Measurements from ENCODE around the gene CRYBG3. TPM values are rescaled to one million over a fixed set of nuclear protein-coding genes. Genes with fewer than 3 reads are reported as not detected.

The CRYBG3 gene
- total RNA-seq, 4 donors from 2014 or later: 17.4 to 41.5 (median 38.1) TPM

DNA sequence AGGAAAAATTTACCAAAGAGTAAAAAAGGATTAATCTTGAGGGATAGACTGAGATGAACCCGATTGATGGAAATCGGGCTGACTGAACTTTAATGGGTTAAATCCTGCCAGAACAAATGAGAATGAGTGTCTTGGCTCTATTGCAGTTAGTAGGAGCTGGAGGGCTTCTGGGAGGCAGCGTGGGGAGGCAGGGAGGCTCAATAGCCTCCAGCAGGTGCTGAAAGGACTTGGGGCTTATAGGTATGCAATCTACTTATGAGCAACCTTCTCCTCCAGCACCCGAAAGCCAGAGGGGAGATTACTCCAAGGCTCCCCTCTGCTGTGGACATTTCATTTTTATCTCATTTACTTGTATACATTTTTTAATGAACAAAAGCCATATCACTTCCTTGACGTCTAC is 1.0 kb upstream of the CRYBG3 start:
- Histone ChIP-seq H3K36me3 (no peaks in the 10 kb centered on the region), H3K27me3 (no peaks in the 10 kb centered on the region), H3K4me3 (peak overlapping the region in 1 of 2 donors; percentile 80), H3K27ac (no peak overlapping the region), H3K9me3 (no peaks in the 10 kb centered on the region), H3K4me1 (no peaks in the 10 kb centered on the region)
- DNase-seq: no peak
- intact Hi-C loops (cut with DNase I; ENCODE audit: low total_unique reads): no loop called here
- TF ChIP-seq, protein P1, sequence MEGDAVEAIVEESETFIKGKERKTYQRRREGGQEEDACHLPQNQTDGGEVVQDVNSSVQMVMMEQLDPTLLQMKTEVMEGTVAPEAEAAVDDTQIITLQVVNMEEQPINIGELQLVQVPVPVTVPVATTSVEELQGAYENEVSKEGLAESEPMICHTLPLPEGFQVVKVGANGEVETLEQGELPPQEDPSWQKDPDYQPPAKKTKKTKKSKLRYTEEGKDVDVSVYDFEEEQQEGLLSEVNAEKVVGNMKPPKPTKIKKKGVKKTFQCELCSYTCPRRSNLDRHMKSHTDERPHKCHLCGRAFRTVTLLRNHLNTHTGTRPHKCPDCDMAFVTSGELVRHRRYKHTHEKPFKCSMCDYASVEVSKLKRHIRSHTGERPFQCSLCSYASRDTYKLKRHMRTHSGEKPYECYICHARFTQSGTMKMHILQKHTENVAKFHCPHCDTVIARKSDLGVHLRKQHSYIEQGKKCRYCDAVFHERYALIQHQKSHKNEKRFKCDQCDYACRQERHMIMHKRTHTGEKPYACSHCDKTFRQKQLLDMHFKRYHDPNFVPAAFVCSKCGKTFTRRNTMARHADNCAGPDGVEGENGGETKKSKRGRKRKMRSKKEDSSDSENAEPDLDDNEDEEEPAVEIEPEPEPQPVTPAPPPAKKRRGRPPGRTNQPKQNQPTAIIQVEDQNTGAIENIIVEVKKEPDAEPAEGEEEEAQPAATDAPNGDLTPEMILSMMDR (IDR thresholded peaks at IDR 0.05): no peak
- no peak for TF ChIP-seq POLR2A (IDR thresholded peaks at IDR 0.05)

GRCh38 chr3:97821287-97821773 is 481 bp upstream of the CRYBG3 start:
- H3K27me3 ChIP-seq: no peaks in the 10 kb centered on the region
- H3K4me1 ChIP-seq: no peaks in the 10 kb centered on the region
- TF ChIP-seq POLR2A (IDR thresholded peaks at IDR 0.05): no peak
- TF ChIP-seq, protein P1 (IDR thresholded peaks at IDR 0.05): peak in 1 of 4 experiments; percentile 4
- no peaks in the 10 kb centered on the region for H3K9me3 ChIP-seq
- intact Hi-C loops (cut with DNase I; ENCODE audit: low total_unique reads): no loop called here
- peak overlapping the region; percentile 92 for H3K27ac ChIP-seq
- no peaks in the 10 kb centered on the region for H3K36me3 ChIP-seq
- peak in 1 of 2 donors; percentile 43 for DNase-seq
- H3K4me3 ChIP-seq: peak overlapping the region; percentile 80 to 83

DNA sequence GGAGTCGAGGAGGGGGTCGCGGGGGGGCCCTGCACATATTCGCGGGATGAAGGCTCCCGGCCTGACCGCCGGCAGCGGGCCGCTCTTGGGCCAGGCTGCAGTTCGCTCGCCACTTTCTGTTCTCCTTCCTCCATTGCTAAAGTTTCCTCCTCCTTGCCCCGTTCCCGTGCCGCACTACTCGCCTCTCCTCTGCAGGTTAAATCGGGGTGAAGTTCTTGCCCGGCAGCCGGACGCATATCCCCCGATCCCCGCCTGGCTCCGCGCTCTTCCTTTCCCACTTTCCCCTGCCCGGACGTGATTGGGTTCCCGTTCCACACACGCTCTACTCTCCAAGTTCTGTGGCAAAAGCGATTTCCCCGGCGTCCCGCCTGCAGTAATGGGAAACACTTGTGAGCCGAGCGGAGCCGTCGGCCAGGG is 556 bp downstream of the CRYBG3 start:
- peak; percentile 42 to 49 for DNase-seq
- TF ChIP-seq, protein P1 (IDR thresholded peaks at IDR 0.05): no peak
- no peak for TF ChIP-seq POLR2A (IDR thresholded peaks at IDR 0.05)

DNA sequence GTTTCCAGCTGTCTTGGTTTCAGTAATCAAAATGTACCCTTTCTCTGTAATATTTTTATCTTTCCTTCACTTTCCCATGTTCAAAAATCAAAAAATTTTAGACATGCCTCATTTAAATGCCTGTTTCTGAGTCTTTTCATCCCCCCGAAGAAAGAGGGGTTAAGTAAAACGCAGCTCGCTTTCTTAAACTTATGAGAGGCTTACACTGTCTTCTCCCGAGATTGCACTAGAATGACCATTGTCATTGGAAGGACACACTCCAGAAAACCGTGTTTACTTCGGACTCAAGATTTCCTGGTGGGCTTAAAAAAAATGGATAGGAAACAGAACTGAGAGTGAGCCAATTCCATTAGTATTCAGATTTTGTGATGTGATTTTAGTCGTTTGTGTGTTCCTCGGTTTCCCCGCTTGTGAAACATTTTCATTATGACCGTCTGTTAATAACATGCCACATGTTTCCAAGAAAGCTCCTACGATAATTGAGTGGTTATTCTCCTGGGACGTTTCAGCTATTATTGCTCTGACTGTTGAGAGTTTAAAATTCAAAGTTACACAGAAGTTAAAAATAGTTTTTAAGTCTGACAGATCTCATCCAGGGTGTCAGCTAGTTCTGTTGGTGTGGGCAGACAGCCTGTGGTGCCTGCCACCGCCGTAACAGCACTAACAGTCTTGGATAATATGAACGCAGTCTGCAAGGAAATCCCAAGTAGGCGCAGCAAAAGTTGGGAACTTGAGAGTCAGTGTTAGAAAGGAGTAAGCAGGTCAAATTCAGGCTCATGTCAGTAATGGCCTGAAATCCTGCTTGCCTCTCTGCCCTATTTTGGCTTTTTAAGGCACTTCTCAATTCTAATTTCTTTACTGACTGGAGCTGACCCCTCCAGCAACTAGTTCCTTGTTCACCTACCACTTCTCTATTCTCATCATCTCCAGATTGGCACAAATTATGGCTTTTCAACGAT is 1.5 kb downstream of the CRYBG3 start:
- Histone ChIP-seq H3K4me3 (peak overlapping the region; percentile 80 to 83), H3K36me3 (no peaks in the 10 kb centered on the region), H3K27ac (peak overlapping the region; percentile 92), H3K4me1 (no peaks in the 10 kb centered on the region), H3K27me3 (no peaks in the 10 kb centered on the region), H3K9me3 (no peaks in the 10 kb centered on the region)
- intact Hi-C loops (cut with DNase I; ENCODE audit: low total_unique reads): no loop called here
- no peak for DNase-seq
- TF ChIP-seq, protein P1 (IDR thresholded peaks at IDR 0.05): no peak
- TF ChIP-seq POLR2A (IDR thresholded peaks at IDR 0.05): no peak

More for the DNA sequence above, 556 bp downstream of the CRYBG3 start:
- H3K27ac ChIP-seq: peak overlapping the region; percentile 92
- H3K4me3 ChIP-seq: peak overlapping the region; percentile 80 to 83
- H3K27me3 ChIP-seq: no peaks in the 10 kb centered on the region
- H3K36me3 ChIP-seq: no peaks in the 10 kb centered on the region
- no peaks in the 10 kb centered on the region for H3K9me3 ChIP-seq
- H3K4me1 ChIP-seq: no peaks in the 10 kb centered on the region
- intact Hi-C loops (cut with DNase I; ENCODE audit: low total_unique reads): no loop called here

DNA sequence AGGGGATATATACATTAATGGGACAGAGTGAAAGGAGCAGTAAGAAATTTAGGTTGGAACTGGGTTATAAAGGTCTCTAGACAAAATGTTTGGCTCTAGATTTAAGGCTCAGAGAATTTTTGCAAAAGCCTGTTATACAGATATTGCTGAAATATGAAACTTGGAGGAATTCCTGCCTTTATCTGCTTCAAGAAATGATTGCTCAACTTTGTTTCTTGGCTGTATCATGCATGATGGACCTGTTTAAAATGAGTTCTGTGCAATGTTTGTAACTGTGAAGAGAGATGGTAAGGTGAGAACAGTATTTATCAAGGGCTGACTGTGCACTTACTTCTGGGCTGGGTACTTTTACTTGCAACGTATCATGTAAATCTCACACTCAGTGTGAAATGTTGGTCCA is 3.3 kb downstream of the CRYBG3 start:
- TF ChIP-seq POLR2A (IDR thresholded peaks at IDR 0.05): no peak
- TF ChIP-seq, protein P1 (IDR thresholded peaks at IDR 0.05): no peak
- DNase-seq: no peak
- H3K36me3 ChIP-seq: no peaks in the 10 kb centered on the region
- H3K4me3 ChIP-seq: no peak overlapping the region
- no peak overlapping the region for H3K27ac ChIP-seq
- intact Hi-C loops (cut with DNase I; ENCODE audit: low total_unique reads): no loop called here
- H3K4me1 ChIP-seq: no peaks in the 10 kb centered on the region
- H3K9me3 ChIP-seq: no peaks in the 10 kb centered on the region
- H3K27me3 ChIP-seq: no peaks in the 10 kb centered on the region
